ENCODE measurements around the gene KATNA1.
A peak's percentile ranks its signal among the peaks of the same experiment; 100 is the strongest.

KATNA1 gene

DNA sequence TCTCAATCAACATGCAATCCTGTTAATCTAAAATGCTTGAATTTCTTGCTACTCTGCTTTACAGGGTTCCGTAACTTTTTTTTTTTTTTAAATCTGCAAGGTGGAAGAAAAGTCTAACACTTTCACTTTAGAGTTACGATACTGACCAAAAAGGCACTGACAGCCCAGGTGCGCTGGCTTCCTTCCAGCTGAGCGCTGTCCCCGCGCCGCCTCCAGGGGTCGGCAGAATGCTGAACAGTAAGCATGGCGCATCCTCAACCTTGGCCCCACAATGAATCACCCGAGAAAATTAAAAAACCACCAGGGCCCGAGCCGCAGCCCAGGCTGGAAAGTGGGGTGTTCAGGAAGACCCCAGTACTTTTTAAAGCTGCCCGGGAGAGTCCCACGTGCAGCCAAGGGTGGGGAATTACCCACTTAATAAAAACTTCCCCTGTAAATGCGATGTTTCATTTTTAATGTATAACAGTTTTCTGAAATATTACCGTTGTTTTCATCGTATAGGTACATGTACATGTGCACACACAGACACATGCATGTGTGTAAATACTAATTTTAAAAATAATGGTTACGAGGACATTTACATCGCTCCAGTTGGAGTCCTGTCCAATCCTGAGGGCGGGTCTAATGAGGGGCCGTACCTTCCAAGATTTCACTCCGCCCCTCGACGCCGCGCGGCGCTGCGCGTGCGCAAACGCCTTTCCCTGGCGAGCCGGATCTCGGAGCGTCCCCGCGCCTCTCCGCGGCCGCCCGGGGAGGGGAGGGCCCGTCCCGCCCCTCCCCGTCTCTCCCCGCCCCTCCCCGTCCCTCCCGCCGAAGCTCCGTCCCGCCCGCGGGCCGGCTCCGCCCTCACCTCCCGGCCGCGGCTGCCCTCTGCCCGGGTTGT is 82.7 kb downstream of the KATNA1 start, which contains the start of gene GINM1:
TSS of gene GINM1 (plus strand) at position 849 of the 883 bp plus-strand sequence. CDS start 40 bp downstream, outside the sequence.
- TF ChIP-seq, protein P1, sequence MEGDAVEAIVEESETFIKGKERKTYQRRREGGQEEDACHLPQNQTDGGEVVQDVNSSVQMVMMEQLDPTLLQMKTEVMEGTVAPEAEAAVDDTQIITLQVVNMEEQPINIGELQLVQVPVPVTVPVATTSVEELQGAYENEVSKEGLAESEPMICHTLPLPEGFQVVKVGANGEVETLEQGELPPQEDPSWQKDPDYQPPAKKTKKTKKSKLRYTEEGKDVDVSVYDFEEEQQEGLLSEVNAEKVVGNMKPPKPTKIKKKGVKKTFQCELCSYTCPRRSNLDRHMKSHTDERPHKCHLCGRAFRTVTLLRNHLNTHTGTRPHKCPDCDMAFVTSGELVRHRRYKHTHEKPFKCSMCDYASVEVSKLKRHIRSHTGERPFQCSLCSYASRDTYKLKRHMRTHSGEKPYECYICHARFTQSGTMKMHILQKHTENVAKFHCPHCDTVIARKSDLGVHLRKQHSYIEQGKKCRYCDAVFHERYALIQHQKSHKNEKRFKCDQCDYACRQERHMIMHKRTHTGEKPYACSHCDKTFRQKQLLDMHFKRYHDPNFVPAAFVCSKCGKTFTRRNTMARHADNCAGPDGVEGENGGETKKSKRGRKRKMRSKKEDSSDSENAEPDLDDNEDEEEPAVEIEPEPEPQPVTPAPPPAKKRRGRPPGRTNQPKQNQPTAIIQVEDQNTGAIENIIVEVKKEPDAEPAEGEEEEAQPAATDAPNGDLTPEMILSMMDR (IDR thresholded peaks at IDR 0.05; ENCODE audit: low read depth, low read length) = peak; percentile 68
- TF ChIP-seq EZH2phosphoT487 (IDR thresholded peaks at IDR 0.05; ENCODE audit: low read depth) = no peak
- H3K27ac ChIP-seq (ENCODE audit: low read length) = peak within 1 kb of the TSS; percentile 93
- H3K79me2 ChIP-seq (ENCODE audit: low read length) = peaks cover 45% of the 10 kb centered on the region
- peaks cover 19% of the 10 kb centered on the region for H3K4me1 ChIP-seq (ENCODE audit: low read length)
- H3K27me3 ChIP-seq (ENCODE audit: low read depth, low read length) = no peaks in the 10 kb centered on the region
- H3K36me3 ChIP-seq (replicated peaks; ENCODE audit: low read depth, low read length) = no peaks in the 10 kb centered on the region
- no peaks in the 10 kb centered on the region for H3K9me3 ChIP-seq (ENCODE audit: insufficient read depth, low read length)
- peak within 1 kb of the TSS; percentile 99 for H3K4me3 ChIP-seq (ENCODE audit: low read length)
- peak within 1 kb of the TSS; percentile 100 for H3K9ac ChIP-seq (ENCODE audit: low read length)
- peaks cover 23% of the 10 kb centered on the region for H4K20me1 ChIP-seq (ENCODE audit: insufficient read depth, low read length)
- H3K4me2 ChIP-seq (ENCODE audit: low read length) = peak within 1 kb of the TSS; percentile 78
- peak within 1 kb of the TSS; percentile 94 for H2AFZ ChIP-seq (ENCODE audit: low read depth, low read length)

DNA sequence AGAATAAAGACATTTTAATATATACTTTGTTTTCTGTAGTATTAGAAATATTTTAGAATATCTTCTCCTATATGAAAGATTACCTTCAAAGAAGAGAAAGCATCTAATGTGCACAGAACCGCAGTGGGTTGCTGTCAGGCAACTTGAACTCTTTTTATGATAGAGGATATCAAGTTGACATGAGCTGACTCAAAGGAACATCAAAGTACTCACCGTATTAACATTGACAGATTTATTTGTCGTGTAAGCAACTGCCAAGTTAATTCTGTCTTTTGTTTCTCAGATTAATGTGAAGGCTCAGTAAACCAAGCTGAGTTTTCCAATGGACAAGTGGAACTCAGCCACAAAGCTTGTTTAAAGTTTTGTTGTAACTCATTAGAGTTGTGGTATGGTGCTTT is 84.6 kb downstream of the KATNA1 start:
- H3K27ac ChIP-seq (ENCODE audit: low read length) = no peak overlapping the region

DNA sequence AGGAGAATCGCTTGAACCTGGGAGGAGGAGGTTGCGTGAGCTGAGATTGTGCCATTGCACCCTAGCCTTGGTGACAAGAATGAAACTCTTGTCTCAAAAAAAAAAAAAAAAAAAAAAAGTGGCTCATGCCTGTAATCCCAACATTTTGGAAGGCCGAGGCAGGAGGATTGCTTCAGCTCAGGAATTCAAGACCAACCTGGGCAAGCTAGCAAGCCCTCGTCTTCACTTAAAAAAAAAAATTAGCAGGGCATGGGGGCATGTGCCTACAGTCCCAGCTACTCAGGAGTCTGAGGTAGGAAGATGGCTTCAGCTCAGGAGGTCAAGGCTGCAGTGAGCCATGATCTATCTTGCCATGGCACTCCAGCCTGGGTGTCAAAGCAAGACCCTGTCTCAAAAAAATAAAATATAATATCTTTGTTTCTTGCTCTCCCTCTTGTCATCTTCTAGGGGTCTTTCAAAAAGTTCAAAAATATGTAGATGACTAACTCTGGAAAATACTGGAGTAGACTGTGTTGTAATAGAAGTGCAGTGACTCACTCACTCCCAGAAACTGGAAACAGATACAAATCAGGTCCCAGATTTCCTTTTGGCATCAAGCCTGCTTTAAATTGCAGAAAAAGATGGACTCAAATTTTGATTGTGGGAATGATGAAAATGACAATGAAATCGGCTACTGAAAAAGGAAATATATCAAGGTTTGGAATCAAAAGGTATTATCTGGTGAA is 85.1 kb downstream of the KATNA1 start:
- H3K79me2 ChIP-seq (ENCODE audit: low read length) = peaks cover 22% of the 10 kb centered on the region
- 0 out of 2 replicates have a peak, but pooled peaks cover 2% of the 10 kb centered on the region for H3K27me3 ChIP-seq (ENCODE audit: low read depth, low read length)
- no peaks in the 10 kb centered on the region for H3K36me3 ChIP-seq (replicated peaks; ENCODE audit: low read depth, low read length)
- no peak overlapping the region for H3K4me2 ChIP-seq (ENCODE audit: low read length)
- H3K9me3 ChIP-seq (ENCODE audit: insufficient read depth, low read length) = no peaks in the 10 kb centered on the region
- H4K20me1 ChIP-seq (ENCODE audit: insufficient read depth, low read length) = peaks cover 8% of the 10 kb centered on the region
- H3K4me3 ChIP-seq (ENCODE audit: low read length) = no peak overlapping the region
- no peak overlapping the region for H2AFZ ChIP-seq (ENCODE audit: low read depth, low read length)
- H3K9ac ChIP-seq (ENCODE audit: low read length) = no peak overlapping the region
- peaks cover 16% of the 10 kb centered on the region for H3K4me1 ChIP-seq (ENCODE audit: low read length)
- TF ChIP-seq, protein P1 (IDR thresholded peaks at IDR 0.05; ENCODE audit: low read depth, low read length) = no peak
- TF ChIP-seq EZH2phosphoT487 (IDR thresholded peaks at IDR 0.05; ENCODE audit: low read depth) = no peak
- no peak overlapping the region for H3K27ac ChIP-seq (ENCODE audit: low read length)

More for the DNA sequence above, 84.6 kb downstream of the KATNA1 start:
- Histone ChIP-seq H2AFZ (ENCODE audit: low read depth, low read length) (no peak overlapping the region), H3K27me3 (ENCODE audit: low read depth, low read length) (0 out of 2 replicates have a peak, but pooled peaks cover 2% of the 10 kb centered on the region), H3K9me3 (ENCODE audit: insufficient read depth, low read length) (no peaks in the 10 kb centered on the region), H3K4me1 (ENCODE audit: low read length) (peaks cover 19% of the 10 kb centered on the region), H3K4me3 (ENCODE audit: low read length) (no peak overlapping the region), H4K20me1 (ENCODE audit: insufficient read depth, low read length) (peaks cover 11% of the 10 kb centered on the region), H3K36me3 (replicated peaks; ENCODE audit: low read depth, low read length) (no peaks in the 10 kb centered on the region), H3K9ac (ENCODE audit: low read length) (no peak overlapping the region), H3K79me2 (ENCODE audit: low read length) (peaks cover 28% of the 10 kb centered on the region), H3K4me2 (ENCODE audit: low read length) (peak overlapping the region; percentile 78; the same call in 1 of the 2 replicates)
- TF ChIP-seq, protein P1 (IDR thresholded peaks at IDR 0.05; ENCODE audit: low read depth, low read length) = no peak
- no peak for TF ChIP-seq EZH2phosphoT487 (IDR thresholded peaks at IDR 0.05; ENCODE audit: low read depth)

DNA sequence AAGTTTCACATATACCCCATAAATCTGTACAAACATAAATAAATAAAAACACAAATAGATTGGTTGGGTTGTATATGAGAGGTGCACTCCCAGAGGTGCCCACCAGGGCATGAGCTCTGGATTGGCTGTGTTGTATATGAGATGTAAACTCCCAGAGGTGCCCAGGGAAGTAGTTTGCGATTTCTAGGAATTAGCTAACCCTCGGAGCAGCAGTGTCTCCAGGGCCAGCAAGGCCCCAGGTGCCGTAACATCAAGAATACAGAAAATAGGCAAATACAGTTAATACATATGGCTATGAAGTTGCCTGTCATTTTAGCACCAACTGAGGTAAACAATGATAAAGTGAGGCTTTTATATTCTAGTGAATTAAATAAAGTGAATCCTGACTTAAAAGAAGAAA is 87.8 kb downstream of the KATNA1 start:
- Histone ChIP-seq H3K4me2 (ENCODE audit: low read length) (no peak overlapping the region), H3K27me3 (ENCODE audit: low read depth, low read length) (0 out of 2 replicates have a peak, but pooled peaks cover 2% of the 10 kb centered on the region), H4K20me1 (ENCODE audit: insufficient read depth, low read length) (no peaks in the 10 kb centered on the region)

More for the DNA sequence above, 87.8 kb downstream of the KATNA1 start:
- Histone ChIP-seq H3K79me2 (ENCODE audit: low read length) (no peaks in the 10 kb centered on the region), H3K36me3 (replicated peaks; ENCODE audit: low read depth, low read length) (no peaks in the 10 kb centered on the region), H3K9ac (ENCODE audit: low read length) (no peak overlapping the region), H3K9me3 (ENCODE audit: insufficient read depth, low read length) (no peaks in the 10 kb centered on the region), H3K27ac (ENCODE audit: low read length) (no peak overlapping the region), H3K4me1 (ENCODE audit: low read length) (peaks cover 11% of the 10 kb centered on the region; the same call in 1 of the 2 replicates), H2AFZ (ENCODE audit: low read depth, low read length) (no peak overlapping the region), H3K4me3 (ENCODE audit: low read length) (no peak overlapping the region)
- TF ChIP-seq EZH2phosphoT487 (IDR thresholded peaks at IDR 0.05; ENCODE audit: low read depth) = no peak
- TF ChIP-seq, protein P1 (IDR thresholded peaks at IDR 0.05; ENCODE audit: low read depth, low read length) = peak; percentile 16; the same call in 1 of the 2 replicates

All from OCI-LY3 (cell line).